Loucy (cell line): ENCODE results near the gene APBB2.

ENCODE experiments used
- H2AFZ ChIP-seq: fragments of 200-600 bp; sonication (generic); 2 replicates; pipeline ENCODE4 v1.6.0; 2016; ENCODE audit warnings: antibody characterized with exemption, mild to moderate bottlenecking, low read length, moderate library complexity
- H3F3A ChIP-seq: fragments of 200-600 bp; 2 replicates; pipeline ENCODE4 v1.6.0; 2016; ENCODE audit warnings: antibody characterized with exemption, low read depth, mild to moderate bottlenecking
- H3K27me3 ChIP-seq: fragments of 200-600 bp; sonication (generic); 2 replicates; pipeline ENCODE4 v1.6.1; 2014; ENCODE audit warnings: low read length, mild to moderate bottlenecking; ENCODE audit not compliant: insufficient read depth, poor library complexity, severe bottlenecking
- H3K36me3 ChIP-seq: fragments of 200-600 bp; sonication (generic); 2 replicates; pipeline ENCODE4 v1.6.1; 2016; ENCODE audit warnings: low read length; ENCODE audit not compliant: insufficient read depth
- H3K4me1 ChIP-seq: fragments of 200-600 bp; sonication (generic); 2 replicates; pipeline ENCODE4 v1.5.1; 2014; ENCODE audit warnings: low read length, mild to moderate bottlenecking; ENCODE audit not compliant: insufficient read depth, poor library complexity, severe bottlenecking
- H3K4me2 ChIP-seq: fragments of 200-600 bp; sonication (generic); 2 replicates; pipeline ENCODE4 v1.6.0; 2014; ENCODE audit warnings: antibody characterized with exemption, low read length, low read depth, mild to moderate bottlenecking; ENCODE audit not compliant: poor library complexity, severe bottlenecking
- H3K4me3 ChIP-seq: fragments of 200-600 bp; sonication (generic); 2 replicates; pipeline ENCODE4 v1.5.1; 2014; ENCODE audit warnings: low read length, mild to moderate bottlenecking, mixed read lengths; ENCODE audit not compliant: poor library complexity, severe bottlenecking
- H3K79me2 ChIP-seq: fragments of 200-600 bp; sonication (generic); 2 replicates; pipeline ENCODE4 v1.6.1; 2014; ENCODE audit warnings: low read length; ENCODE audit not compliant: insufficient read depth
- H3K9ac ChIP-seq: fragments of 200-600 bp; sonication (generic); 2 replicates; pipeline ENCODE4 v1.6.0; 2014; ENCODE audit warnings: mild to moderate bottlenecking, low read depth, low read length, moderate library complexity; ENCODE audit not compliant: poor library complexity, severe bottlenecking
- H3K9me2 ChIP-seq: fragments of 200-600 bp; sonication (generic); replicated peaks from 2 replicates; pipeline ENCODE4 v1.6.1; 2016; ENCODE audit warnings: low read depth, low read length, mixed read lengths
- H3K9me3 ChIP-seq: fragments of 200-600 bp; sonication (generic); 2 replicates; pipeline ENCODE4 v1.6.1; 2014; ENCODE audit warnings: mild to moderate bottlenecking, antibody characterized with exemption, low read length, low read depth; ENCODE audit not compliant: insufficient read depth
- H4K20me1 ChIP-seq: fragments of 200-600 bp; sonication (generic); 2 replicates; pipeline ENCODE4 v1.6.0; 2014; ENCODE audit warnings: antibody characterized with exemption, low read length, mild to moderate bottlenecking; ENCODE audit not compliant: insufficient read depth, poor library complexity, severe bottlenecking
- CTCF ChIP-seq: fragments of 200-600 bp; sonication (generic); conservative IDR thresholded peaks from 2 replicates; pipeline ENCODE4 v1.5.1; 2014; ENCODE audit warnings: mild to moderate bottlenecking, antibody characterized with exemption, low read length
- EZH2phosphoT487 ChIP-seq: fragments of 200-600 bp; IDR thresholded peaks from 2 replicates; pipeline ENCODE4 v1.6.1; 2018; ENCODE audit warnings: antibody characterized with exemption, mild to moderate bottlenecking, moderate library complexity, borderline replicate concordance

Gene APBB2

GRCh38 chr4:41111791-41112190, 102.6 kb downstream of the APBB2 start:
- no peak overlapping the region for H3K4me3 ChIP-seq
- no peaks in the 10 kb centered on the region for H3K9me3 ChIP-seq
- no peaks in the 10 kb centered on the region for H3F3A ChIP-seq
- H3K4me2 ChIP-seq, result no peak overlapping the region
- H3K9ac ChIP-seq, result no peak overlapping the region
- H3K27me3 ChIP-seq, result no peaks in the 10 kb centered on the region
- no peaks in the 10 kb centered on the region for H3K36me3 ChIP-seq
- H3K9me2 ChIP-seq, result no peaks in the 10 kb centered on the region
- H3K4me1 ChIP-seq, result no peaks in the 10 kb centered on the region
- TF ChIP-seq EZH2phosphoT487 (no peak), CTCF (no peak)
- no peak overlapping the region for H2AFZ ChIP-seq
- H4K20me1 ChIP-seq, result no peaks in the 10 kb centered on the region
- no peaks in the 10 kb centered on the region for H3K79me2 ChIP-seq

- H4K20me1 ChIP-seq, result no peaks in the 10 kb centered on the region
- H3K4me1 ChIP-seq, result no peaks in the 10 kb centered on the region
- no peaks in the 10 kb centered on the region for H3K27me3 ChIP-seq
- H3K9ac ChIP-seq, result no peak overlapping the region
- no peak overlapping the region for H2AFZ ChIP-seq
- H3K4me2 ChIP-seq, result no peak overlapping the region
- H3K9me2 ChIP-seq, result no peaks in the 10 kb centered on the region
- H3K4me3 ChIP-seq, result no peak overlapping the region
- no peaks in the 10 kb centered on the region for H3F3A ChIP-seq
- H3K79me2 ChIP-seq, result no peaks in the 10 kb centered on the region
- TF ChIP-seq EZH2phosphoT487 (no peak), CTCF (no peak)
- H3K36me3 ChIP-seq, result no peaks in the 10 kb centered on the region
- no peaks in the 10 kb centered on the region for H3K9me3 ChIP-seq
Observed at GRCh38 chr4:41110050-41110449, 104.3 kb downstream of the APBB2 start.

GRCh38 chr4:41108481-41108880, 105.9 kb downstream of the APBB2 start:
- no peaks in the 10 kb centered on the region for H3K9me3 ChIP-seq
- no peaks in the 10 kb centered on the region for H3F3A ChIP-seq
- H3K4me2 ChIP-seq, result no peak overlapping the region
- H3K36me3 ChIP-seq, result no peaks in the 10 kb centered on the region
- no peaks in the 10 kb centered on the region for H3K9me2 ChIP-seq
- no peaks in the 10 kb centered on the region for H3K4me1 ChIP-seq
- TF ChIP-seq CTCF, result no peak
- no peak for TF ChIP-seq EZH2phosphoT487
- no peak overlapping the region for H3K9ac ChIP-seq
- no peaks in the 10 kb centered on the region for H4K20me1 ChIP-seq
- no peaks in the 10 kb centered on the region for H3K79me2 ChIP-seq
- H3K4me3 ChIP-seq, result no peak overlapping the region
- no peaks in the 10 kb centered on the region for H3K27me3 ChIP-seq
- H2AFZ ChIP-seq, result no peak overlapping the region
